AG04449 (cell line): ENCODE data around the gene UPK1B.

Source experiments
- CTCF ChIA-PET: fragments of 350-600 bp; formaldehyde crosslinking; extraction: SDS; loops from one replicate; lab custom pipeline; 2021; ENCODE audit warnings: antibody characterized with exemption; lab: Yijun Ruan, JAX
- POLR2A ChIA-PET: fragments of 400-600, 350-600 bp; formaldehyde crosslinking; extraction: SDS; loops from one replicate; lab custom pipeline; 2020; ENCODE audit warnings: antibody characterized with exemption, inconsistent platforms; lab: Yijun Ruan, JAX
- DNase-seq: peaks from one replicate; pipeline ENCODE4 v3.0.0-alpha.2; 2010; ENCODE audit warnings: low read depth, low spot score
- H3K4me3 ChIP-seq: 2 replicates; pipeline ENCODE4 v1.5.1; 2011; ENCODE audit warnings: low read depth, mild to moderate bottlenecking, control low read depth, low read length
- CTCF ChIP-seq: IDR thresholded peaks from one replicate; pipeline ENCODE4 v1.5.1; 2011; ENCODE audit warnings: mild to moderate bottlenecking, moderate library complexity, low read length, control low read depth, inconsistent platforms; ENCODE audit not compliant: insufficient read depth; ENCODE audit errors: missing control alignments

Gene UPK1B

GRCh38 chr3:119145128-119145499, 28.3 kb upstream of the UPK1B start:
- CTCF ChIA-PET: interaction anchor here (0.8 to 6.7 kb wide), 14 partner anchors 9 to 263 kb away, joined by 3 to 173 read pairs (median 4); partner anchors contain the start of gene B4GALT4
- no peak for TF ChIP-seq CTCF
- H3K4me3 ChIP-seq: no peak overlapping the region
- POLR2A ChIA-PET: interaction anchor here (1.0 kb wide), 1 partner anchor 96 kb away, joined by 4 read pairs; the partner anchor contains the start of gene B4GALT4
- DNase-seq: no peak

DNA sequence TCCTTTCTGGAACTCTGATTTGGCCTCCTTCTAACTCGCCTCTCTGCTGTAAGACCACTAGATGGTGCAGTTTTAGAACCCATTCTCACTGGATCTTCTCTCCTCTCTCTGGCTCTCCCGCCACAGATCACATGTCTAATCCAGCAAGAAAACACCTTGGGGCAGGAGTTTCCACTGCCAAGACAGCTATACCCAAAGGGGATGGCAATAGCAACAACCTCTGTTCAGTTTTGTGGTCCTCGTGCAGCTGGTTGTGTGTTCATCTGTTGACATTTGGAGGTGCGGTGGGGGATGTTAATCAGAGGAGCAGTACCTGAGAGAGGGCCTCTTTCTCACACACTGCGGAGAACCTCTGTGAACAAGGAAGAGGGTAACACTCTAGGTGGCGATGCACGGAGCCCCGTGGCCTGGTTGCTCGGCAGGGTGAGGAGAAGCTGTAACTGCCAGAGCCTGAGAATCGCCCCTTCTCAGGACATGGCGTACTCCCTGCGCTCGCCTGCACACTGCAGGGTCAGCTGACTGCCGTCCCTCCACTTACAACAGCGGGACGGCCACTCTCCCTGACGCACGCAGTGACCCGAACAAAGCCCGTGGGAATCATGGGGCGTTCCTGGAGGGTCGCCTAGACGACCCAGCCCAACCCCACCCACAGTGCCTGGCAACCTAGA, 27.8 kb upstream of the UPK1B start, which contains the start of gene TEX55:
Gene TEX55 (plus strand): TSS at position 666 of the 668 bp plus-strand sequence. CDS start 25 bp downstream, outside the sequence.
- ChIA-PET POLR2A (no interaction called here), CTCF (interaction anchor here (0.8 to 6.7 kb wide), 19 partner anchors 8 to 536 kb away, joined by 3 to 173 read pairs (median 4); partner anchors contain the start of gene B4GALT4)
- TF ChIP-seq CTCF: peak; percentile 75
- no peak for DNase-seq
- no peak within 1 kb of the TSS for H3K4me3 ChIP-seq

- ChIA-PET CTCF (interaction anchor here (0.7 to 6.7 kb wide), 15 partner anchors 10 to 534 kb away, joined by 3 to 173 read pairs (median 4); partner anchors contain the start of genes B4GALT4 and IGSF11), POLR2A (interaction anchor here (1.4 kb wide), 1 partner anchor 94 kb away, joined by 3 read pairs; the partner anchor contains the start of gene B4GALT4)
- no peak for TF ChIP-seq CTCF
- no peak overlapping the region for H3K4me3 ChIP-seq
- no peak for DNase-seq
These were observed 26.6 kb upstream of the UPK1B start for GRCh38 chr3:119146578-119147375.

GRCh38 chr3:119147494-119147893, 25.9 kb upstream of the UPK1B start:
- ChIA-PET POLR2A (interaction anchor here (1.4 kb wide), 1 partner anchor 93 kb away, joined by 3 read pairs; the partner anchor contains the start of gene B4GALT4), CTCF (interaction anchor here (0.7 to 6.7 kb wide), 8 partner anchors 11 to 534 kb away, joined by 3 to 173 read pairs (median 6); partner anchors contain the start of genes B4GALT4 and IGSF11)
- no peak for TF ChIP-seq CTCF
- no peak overlapping the region for H3K4me3 ChIP-seq
- no peak for DNase-seq

GRCh38 chr3:119148493-119149180, 24.8 kb upstream of the UPK1B start:
- no peak overlapping the region for H3K4me3 ChIP-seq
- peak; percentile 33 for DNase-seq
- CTCF ChIA-PET: interaction anchor here (0.6 to 1.5 kb wide), 4 partner anchors 34 to 97 kb away, joined by 3 to 9 read pairs (median 3); partner anchors contain the start of gene B4GALT4
- TF ChIP-seq CTCF: no peak
- POLR2A ChIA-PET: interaction anchor here (0.7 kb wide), 1 partner anchor 92 kb away, joined by 3 read pairs; the partner anchor contains the start of gene B4GALT4
